ENCODE data around the gene TRIO.

TRIO gene

GRCh38 chr5:14298126-14298847 lies 155.1 kb downstream of the TRIO start:
- Histone ChIP-seq H3K36me3 (ENCODE audit: control insufficient read depth, insufficient read depth, low read length) (no peaks in the 10 kb centered on the region), H3K9me3 (ENCODE audit: control insufficient read depth, low read length) (no peaks in the 10 kb centered on the region), H3K4me1 (ENCODE audit: control insufficient read depth, insufficient read depth, low read length) (no peaks in the 10 kb centered on the region), H3K27me3 (ENCODE audit: control insufficient read depth, insufficient read depth, low read length) (no peaks in the 10 kb centered on the region), H3K4me3 (ENCODE audit: low read length) (no peak overlapping the region), H3K9ac (ENCODE audit: low read length) (no peak overlapping the region)

- Histone ChIP-seq H3K9ac (ENCODE audit: low read length) (no peak overlapping the region), H3K9me3 (ENCODE audit: control insufficient read depth, low read length) (no peaks in the 10 kb centered on the region), H3K4me1 (ENCODE audit: control insufficient read depth, insufficient read depth, low read length) (peaks cover 3% of the 10 kb centered on the region), H3K36me3 (ENCODE audit: control insufficient read depth, insufficient read depth, low read length) (no peaks in the 10 kb centered on the region), H3K4me3 (ENCODE audit: low read length) (no peak overlapping the region), H3K27me3 (ENCODE audit: control insufficient read depth, insufficient read depth, low read length) (no peaks in the 10 kb centered on the region)
Measured at GRCh38 chr5:14299666-14300065, 156.5 kb downstream of the TRIO start.

GRCh38 chr5:14301186-14301585 lies 158.0 kb downstream of the TRIO start:
- no peaks in the 10 kb centered on the region for H3K27me3 ChIP-seq (ENCODE audit: control insufficient read depth, insufficient read depth, low read length)
- peaks cover 5% of the 10 kb centered on the region for H3K4me1 ChIP-seq (ENCODE audit: control insufficient read depth, insufficient read depth, low read length)
- H3K9ac ChIP-seq (ENCODE audit: low read length), result no peak overlapping the region
- no peaks in the 10 kb centered on the region for H3K36me3 ChIP-seq (ENCODE audit: control insufficient read depth, insufficient read depth, low read length)
- no peaks in the 10 kb centered on the region for H3K9me3 ChIP-seq (ENCODE audit: control insufficient read depth, low read length)
- H3K4me3 ChIP-seq (ENCODE audit: low read length), result no peak overlapping the region

- Histone ChIP-seq H3K27me3 (ENCODE audit: control insufficient read depth, insufficient read depth, low read length) (no peaks in the 10 kb centered on the region), H3K9ac (ENCODE audit: low read length) (no peak overlapping the region), H3K9me3 (ENCODE audit: control insufficient read depth, low read length) (no peaks in the 10 kb centered on the region), H3K4me1 (ENCODE audit: control insufficient read depth, insufficient read depth, low read length) (peaks cover 5% of the 10 kb centered on the region), H3K36me3 (ENCODE audit: control insufficient read depth, insufficient read depth, low read length) (no peaks in the 10 kb centered on the region), H3K4me3 (ENCODE audit: low read length) (no peak overlapping the region)
Measured at GRCh38 chr5:14302330-14302729, 159.2 kb downstream of the TRIO start.

GRCh38 chr5:14305045-14305444 lies 161.9 kb downstream of the TRIO start:
- Histone ChIP-seq H3K36me3 (ENCODE audit: control insufficient read depth, insufficient read depth, low read length) (no peaks in the 10 kb centered on the region), H3K27me3 (ENCODE audit: control insufficient read depth, insufficient read depth, low read length) (no peaks in the 10 kb centered on the region), H3K9me3 (ENCODE audit: control insufficient read depth, low read length) (no peaks in the 10 kb centered on the region), H3K4me1 (ENCODE audit: control insufficient read depth, insufficient read depth, low read length) (peaks cover 14% of the 10 kb centered on the region), H3K9ac (ENCODE audit: low read length) (no peak overlapping the region), H3K4me3 (ENCODE audit: low read length) (no peak overlapping the region)

- H3K36me3 ChIP-seq (ENCODE audit: control insufficient read depth, insufficient read depth, low read length), result no peaks in the 10 kb centered on the region
- peaks cover 16% of the 10 kb centered on the region for H3K4me1 ChIP-seq (ENCODE audit: control insufficient read depth, insufficient read depth, low read length)
- H3K4me3 ChIP-seq (ENCODE audit: low read length), result no peak overlapping the region
- H3K9ac ChIP-seq (ENCODE audit: low read length), result no peak overlapping the region
- no peaks in the 10 kb centered on the region for H3K27me3 ChIP-seq (ENCODE audit: control insufficient read depth, insufficient read depth, low read length)
- no peaks in the 10 kb centered on the region for H3K9me3 ChIP-seq (ENCODE audit: control insufficient read depth, low read length)
Measured at GRCh38 chr5:14306329-14306815, 163.2 kb downstream of the TRIO start.

- H3K4me3 ChIP-seq (ENCODE audit: low read length), result no peak overlapping the region
- no peak overlapping the region for H3K9ac ChIP-seq (ENCODE audit: low read length)
- peaks cover 16% of the 10 kb centered on the region for H3K4me1 ChIP-seq (ENCODE audit: control insufficient read depth, insufficient read depth, low read length)
- no peaks in the 10 kb centered on the region for H3K9me3 ChIP-seq (ENCODE audit: control insufficient read depth, low read length)
- no peaks in the 10 kb centered on the region for H3K36me3 ChIP-seq (ENCODE audit: control insufficient read depth, insufficient read depth, low read length)
- no peaks in the 10 kb centered on the region for H3K27me3 ChIP-seq (ENCODE audit: control insufficient read depth, insufficient read depth, low read length)
Measured at GRCh38 chr5:14308384-14309154, 165.4 kb downstream of the TRIO start.

- Histone ChIP-seq H3K9ac (ENCODE audit: low read length) (no peak overlapping the region), H3K36me3 (ENCODE audit: control insufficient read depth, insufficient read depth, low read length) (no peaks in the 10 kb centered on the region)
Measured at GRCh38 chr5:14309199-14309598, 166.1 kb downstream of the TRIO start.

GRCh38 chr5:14309878-14310531 lies 166.9 kb downstream of the TRIO start:
- H3K4me1 ChIP-seq (ENCODE audit: control insufficient read depth, insufficient read depth, low read length), result peaks cover 11% of the 10 kb centered on the region
- H3K4me3 ChIP-seq (ENCODE audit: low read length), result no peak overlapping the region
- H3K36me3 ChIP-seq (ENCODE audit: control insufficient read depth, insufficient read depth, low read length), result no peaks in the 10 kb centered on the region
- H3K9me3 ChIP-seq (ENCODE audit: control insufficient read depth, low read length), result no peaks in the 10 kb centered on the region
- no peaks in the 10 kb centered on the region for H3K27me3 ChIP-seq (ENCODE audit: control insufficient read depth, insufficient read depth, low read length)
- no peak overlapping the region for H3K9ac ChIP-seq (ENCODE audit: low read length)

More at GRCh38 chr5:14309199-14309598, 166.1 kb downstream of the TRIO start:
- H3K9me3 ChIP-seq (ENCODE audit: control insufficient read depth, low read length), result no peaks in the 10 kb centered on the region
- H3K4me1 ChIP-seq (ENCODE audit: control insufficient read depth, insufficient read depth, low read length), result peaks cover 16% of the 10 kb centered on the region
- H3K4me3 ChIP-seq (ENCODE audit: low read length), result no peak overlapping the region
- H3K27me3 ChIP-seq (ENCODE audit: control insufficient read depth, insufficient read depth, low read length), result no peaks in the 10 kb centered on the region

- no peaks in the 10 kb centered on the region for H3K36me3 ChIP-seq (ENCODE audit: control insufficient read depth, insufficient read depth, low read length)
- H3K27me3 ChIP-seq (ENCODE audit: control insufficient read depth, insufficient read depth, low read length), result no peaks in the 10 kb centered on the region
- no peak overlapping the region for H3K4me3 ChIP-seq (ENCODE audit: low read length)
- peaks cover 11% of the 10 kb centered on the region for H3K4me1 ChIP-seq (ENCODE audit: control insufficient read depth, insufficient read depth, low read length)
- no peak overlapping the region for H3K9ac ChIP-seq (ENCODE audit: low read length)
- H3K9me3 ChIP-seq (ENCODE audit: control insufficient read depth, low read length), result no peaks in the 10 kb centered on the region
Measured at GRCh38 chr5:14310901-14311300, 167.8 kb downstream of the TRIO start.

- H3K4me3 ChIP-seq (ENCODE audit: low read length), result no peak overlapping the region
- no peak overlapping the region for H3K9ac ChIP-seq (ENCODE audit: low read length)
- H3K9me3 ChIP-seq (ENCODE audit: control insufficient read depth, low read length), result no peaks in the 10 kb centered on the region
- peaks cover 11% of the 10 kb centered on the region for H3K4me1 ChIP-seq (ENCODE audit: control insufficient read depth, insufficient read depth, low read length)
- no peaks in the 10 kb centered on the region for H3K36me3 ChIP-seq (ENCODE audit: control insufficient read depth, insufficient read depth, low read length)
- no peaks in the 10 kb centered on the region for H3K27me3 ChIP-seq (ENCODE audit: control insufficient read depth, insufficient read depth, low read length)
Measured at GRCh38 chr5:14313986-14314690, 171.0 kb downstream of the TRIO start.
